BE2C (cell line): ENCODE data around the gene RTN4RL1.

Experiments used
- DNase-seq: peaks from one replicate; pipeline ENCODE4 v3.0.0-alpha.2; 2020
- H3K27me3 ChIP-seq: fragments of 250-450 bp; sonication (Bioruptor Pico); 2 replicates; pipeline ENCODE4 v1.5.1; 2020; ENCODE audit warnings: mild to moderate bottlenecking
- H3K36me3 ChIP-seq: fragments of 250-450 bp; sonication (Bioruptor Pico); 2 replicates; pipeline ENCODE4 v1.5.1; 2020; ENCODE audit warnings: mild to moderate bottlenecking
- H3K4me1 ChIP-seq: fragments of 250-450 bp; sonication (Bioruptor Pico); 2 replicates; pipeline ENCODE4 v1.5.1; 2020
- H3K4me3 ChIP-seq: 2 replicates; pipeline ENCODE4 v1.5.1; 2011; ENCODE audit warnings: low read depth, low read length
- H3K9me3 ChIP-seq: fragments of 250-450 bp; sonication (Bioruptor Pico); 2 replicates; pipeline ENCODE4 v1.5.1; 2020
- CTCF ChIP-seq: IDR thresholded peaks from 2 replicates; pipeline ENCODE4 v1.5.1; 2012; ENCODE audit warnings: mild to moderate bottlenecking, low read depth, low read length

Gene RTN4RL1

GRCh38 chr17:1939981-1940809 lies 84.9 kb downstream of the RTN4RL1 start:
- no peak for DNase-seq
- no peak overlapping the region for H3K4me3 ChIP-seq
- no peaks in the 10 kb centered on the region for H3K4me1 ChIP-seq
- no peak for TF ChIP-seq CTCF
- no peaks in the 10 kb centered on the region for H3K27me3 ChIP-seq
- H3K9me3 ChIP-seq = no peaks in the 10 kb centered on the region
- no peaks in the 10 kb centered on the region for H3K36me3 ChIP-seq

- no peak for DNase-seq
- H3K27me3 ChIP-seq = no peaks in the 10 kb centered on the region
- H3K4me3 ChIP-seq = no peak overlapping the region
Observed at GRCh38 chr17:1937461-1937860, 87.7 kb downstream of the RTN4RL1 start.

GRCh38 chr17:1936766-1937165 lies 88.4 kb downstream of the RTN4RL1 start:
- DNase-seq = no peak
- Histone ChIP-seq H3K36me3 (no peaks in the 10 kb centered on the region), H3K4me3 (no peak overlapping the region), H3K27me3 (no peaks in the 10 kb centered on the region), H3K9me3 (no peaks in the 10 kb centered on the region), H3K4me1 (no peaks in the 10 kb centered on the region)
- no peak for TF ChIP-seq CTCF

More at GRCh38 chr17:1937461-1937860, 87.7 kb downstream of the RTN4RL1 start:
- Histone ChIP-seq H3K36me3 (no peaks in the 10 kb centered on the region), H3K4me1 (no peaks in the 10 kb centered on the region), H3K9me3 (no peaks in the 10 kb centered on the region)
- TF ChIP-seq CTCF = no peak

- Histone ChIP-seq H3K36me3 (no peaks in the 10 kb centered on the region), H3K9me3 (no peaks in the 10 kb centered on the region), H3K4me1 (no peaks in the 10 kb centered on the region), H3K4me3 (no peak overlapping the region), H3K27me3 (no peaks in the 10 kb centered on the region)
- no peak for TF ChIP-seq CTCF
- no peak for DNase-seq
Observed at GRCh38 chr17:1934901-1935300, 90.2 kb downstream of the RTN4RL1 start.

- TF ChIP-seq CTCF = no peak
- H3K4me1 ChIP-seq = no peaks in the 10 kb centered on the region
- H3K4me3 ChIP-seq = no peak overlapping the region
- no peaks in the 10 kb centered on the region for H3K27me3 ChIP-seq
- no peaks in the 10 kb centered on the region for H3K9me3 ChIP-seq
- H3K36me3 ChIP-seq = no peaks in the 10 kb centered on the region
- no peak for DNase-seq
Observed at GRCh38 chr17:1933875-1934715, 91.0 kb downstream of the RTN4RL1 start.
